Fibroblast of skin of scalp (primary cell): ENCODE data around the gene MED31. TPM values are rescaled to one million over a fixed set of nuclear protein-coding genes. Genes with fewer than 3 reads are reported as not detected.
"Not testable (repeated sequence)": the region's sequence is repeated elsewhere in the genome, so short reads cannot be mapped to it uniquely, and the experiment has no call there.

Experiments
- DNase-seq: peaks from one replicate; pipeline ENCODE4 v3.0.0-alpha.2; 2013
- polyA plus RNA-seq, 2 experiments: library from polyadenylated mRNA; unstranded; fragments of 120-200 nt; gene quantifications; one replicate each; pipeline ENCODE4 v1.2.1, GENCODE V29; 2013; ENCODE audit not compliant: insufficient read length in 2 of 2

Gene MED31
- polyA plus RNA-seq (2013, experiment 1 of 2; ENCODE audit: insufficient read length) = 15.3 TPM
- 14.4 TPM for polyA plus RNA-seq (2013, experiment 2 of 2; ENCODE audit: insufficient read length)

DNA sequence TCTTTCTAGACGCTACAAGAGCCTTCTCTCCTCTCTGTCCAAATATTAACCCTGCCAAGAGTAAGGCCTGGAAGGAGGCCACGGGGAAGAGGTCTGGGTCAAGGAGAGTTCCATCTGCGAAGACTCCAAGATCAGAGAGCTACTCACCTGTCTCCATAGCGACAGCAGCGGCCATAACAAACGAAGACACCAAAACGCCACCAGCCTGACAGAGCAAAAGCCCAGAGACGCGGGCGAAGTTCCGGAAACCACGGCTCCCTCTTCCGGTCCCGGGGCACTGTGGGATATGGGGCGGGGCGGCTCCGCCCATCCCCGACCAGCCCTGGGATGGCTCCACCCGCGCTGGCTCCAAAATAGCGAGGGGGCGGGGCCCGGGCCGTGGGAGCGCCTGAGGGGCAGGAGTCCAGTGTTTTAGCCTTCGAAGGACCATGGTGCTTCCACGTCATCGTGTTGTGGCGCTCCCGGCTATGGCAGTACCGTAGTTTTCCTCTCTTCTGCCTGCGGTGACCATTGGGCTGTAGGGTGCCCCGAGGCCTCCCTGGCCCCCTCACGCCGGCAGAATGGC is at the start of gene MED31, which contains the start of gene C17orf100:
MED31 (minus strand) TSS at position 252 of the 565 bp plus-strand sequence; CDS start at position 175, 77 bp downstream.
C17orf100 (plus strand) TSS at position 409 of the 565 bp plus-strand sequence; CDS start at position 561, 152 bp downstream.
- DNase-seq = peak; percentile 93

- DNase-seq = no peak
These were observed 49.5 kb upstream of the MED31 start for GRCh38 chr17:6700948-6701307.

DNA sequence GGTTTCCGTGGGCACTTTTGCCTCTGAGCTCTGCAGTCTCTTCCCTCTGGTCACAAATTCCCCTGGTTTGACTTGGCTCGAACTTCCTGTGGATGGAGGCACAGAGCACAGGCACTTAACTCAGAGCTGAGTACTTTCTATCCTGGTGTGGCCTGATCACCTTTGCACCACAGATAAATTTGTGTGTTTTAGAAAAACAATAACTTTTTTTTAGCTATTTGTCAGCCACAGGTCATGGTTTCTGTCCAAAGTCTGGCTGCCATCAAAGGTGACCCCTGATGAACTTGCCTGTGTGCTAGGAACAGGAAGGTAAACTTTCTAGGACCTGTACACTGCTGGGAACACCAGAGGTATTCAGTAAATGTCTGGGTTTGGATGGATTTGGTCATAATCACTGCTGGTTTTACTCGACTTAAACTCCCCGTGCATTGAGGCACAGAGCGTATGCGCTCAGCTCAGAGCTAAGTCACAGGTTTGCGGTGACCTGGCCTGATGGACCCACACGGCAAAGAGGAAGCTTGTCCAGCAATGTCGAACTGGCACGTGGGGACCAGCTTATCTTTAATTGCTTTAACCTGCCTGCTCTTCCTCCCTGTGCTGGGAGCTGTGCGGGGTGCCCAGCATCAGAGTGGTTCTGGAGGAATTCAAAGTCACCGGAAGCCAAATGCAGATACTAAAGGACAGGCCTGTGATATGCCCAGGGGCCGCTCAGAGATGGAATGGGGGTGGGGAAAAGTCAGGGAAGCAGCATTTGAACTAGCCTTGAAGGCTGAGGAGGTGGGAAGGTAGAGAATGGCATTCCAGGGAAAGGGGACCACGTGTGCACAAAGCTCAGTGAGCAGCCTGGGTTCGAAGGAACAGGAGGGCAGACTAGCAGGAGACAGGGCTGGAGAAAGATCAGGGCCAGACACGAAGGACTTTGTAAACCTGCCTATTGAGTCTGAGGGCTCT is 48.9 kb upstream of the MED31 start:
- no peak for DNase-seq

GRCh38 chr17:6698004-6698403 is 46.6 kb upstream of the MED31 start:
- no peak for DNase-seq

DNA sequence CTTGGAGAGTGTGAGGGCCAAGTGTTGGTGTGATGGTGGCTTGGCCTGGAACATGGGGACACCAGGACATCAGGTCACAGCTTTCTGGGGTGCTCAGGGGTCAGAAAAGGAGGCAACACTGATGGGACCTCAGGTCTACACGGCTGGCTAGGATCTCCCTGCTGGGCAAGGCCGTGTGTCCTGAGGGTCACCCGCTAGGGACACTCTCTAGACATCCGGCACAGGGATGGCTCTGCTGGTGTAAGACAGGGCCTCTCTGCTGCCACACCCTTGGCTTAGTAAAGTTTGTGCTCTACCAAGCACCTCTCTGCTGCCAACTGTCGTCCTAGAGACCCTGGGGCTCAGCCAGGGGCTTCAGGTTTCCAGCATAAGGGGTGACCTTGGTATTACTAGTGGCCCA is 45.5 kb upstream of the MED31 start:
- no peak for DNase-seq

GRCh38 chr17:6695565-6695964 is 44.2 kb upstream of the MED31 start:
- DNase-seq = no peak

- no peak for DNase-seq
These were observed 43.6 kb upstream of the MED31 start for GRCh38 chr17:6695051-6695450.

GRCh38 chr17:6691958-6692357 is 40.6 kb upstream of the MED31 start:
- DNase-seq = not testable (repeated sequence)

DNA sequence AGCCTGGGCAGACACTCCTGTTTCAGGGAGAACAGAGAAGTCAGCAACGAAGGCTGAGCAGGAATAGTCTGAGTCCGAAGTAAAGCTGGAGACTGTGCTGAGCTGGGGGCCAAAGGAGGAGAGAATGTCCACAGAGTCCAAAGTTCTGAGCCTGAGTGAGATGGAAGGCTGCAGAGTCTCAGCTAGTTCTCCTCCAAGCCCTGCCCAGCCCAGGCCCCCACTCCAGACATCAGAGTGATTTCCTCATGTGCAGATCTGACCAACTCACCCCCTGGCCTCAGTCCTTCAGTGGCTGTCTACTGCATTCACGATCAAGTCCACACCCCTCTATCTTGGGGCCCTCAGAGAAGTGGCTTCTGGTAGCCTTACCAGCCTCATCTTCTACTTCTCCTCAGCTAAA is 40.1 kb upstream of the MED31 start:
- DNase-seq = no peak

DNA sequence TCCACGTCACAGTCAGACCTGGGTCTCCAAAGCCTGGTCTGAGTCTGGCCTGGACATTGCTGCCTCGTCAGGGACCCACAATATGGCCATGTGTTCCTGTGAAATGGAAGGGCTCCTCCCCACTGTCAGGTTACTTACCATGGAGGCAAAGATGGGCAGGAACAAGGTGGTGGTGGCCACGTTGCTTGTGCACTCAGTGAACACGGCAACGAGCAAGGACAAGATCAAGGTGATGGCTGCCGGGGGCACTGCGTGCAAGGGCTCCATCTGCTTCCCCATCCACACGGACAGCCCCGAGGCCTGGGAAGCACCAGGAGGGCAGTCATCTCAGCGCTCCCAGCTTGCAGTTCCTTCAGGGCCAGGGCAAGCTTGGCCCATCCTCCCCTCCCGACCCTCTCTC is 39.2 kb upstream of the MED31 start:
- DNase-seq = no peak

GRCh38 chr17:6688944-6689343 is 37.5 kb upstream of the MED31 start:
- no peak for DNase-seq

DNA sequence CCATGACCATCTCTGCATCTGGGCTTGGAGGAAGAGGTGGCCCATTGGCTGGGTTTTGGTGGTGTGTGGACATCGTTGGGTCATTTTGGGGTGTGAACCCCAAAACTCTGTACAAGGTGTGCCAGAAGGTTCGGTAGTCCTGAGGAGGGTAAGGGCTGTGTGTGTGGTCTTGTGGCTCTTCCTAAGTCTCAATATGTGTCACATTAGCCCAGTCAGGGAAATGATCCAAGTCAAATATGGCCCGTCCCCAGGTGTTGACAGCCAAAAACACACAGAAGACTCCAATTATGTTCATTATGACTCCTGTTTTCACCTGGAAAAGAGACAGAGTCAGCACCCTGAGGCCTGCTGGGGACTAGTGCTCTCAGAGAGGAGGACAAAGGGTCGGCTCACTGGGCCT is 34.6 kb upstream of the MED31 start:
- no peak for DNase-seq

DNA sequence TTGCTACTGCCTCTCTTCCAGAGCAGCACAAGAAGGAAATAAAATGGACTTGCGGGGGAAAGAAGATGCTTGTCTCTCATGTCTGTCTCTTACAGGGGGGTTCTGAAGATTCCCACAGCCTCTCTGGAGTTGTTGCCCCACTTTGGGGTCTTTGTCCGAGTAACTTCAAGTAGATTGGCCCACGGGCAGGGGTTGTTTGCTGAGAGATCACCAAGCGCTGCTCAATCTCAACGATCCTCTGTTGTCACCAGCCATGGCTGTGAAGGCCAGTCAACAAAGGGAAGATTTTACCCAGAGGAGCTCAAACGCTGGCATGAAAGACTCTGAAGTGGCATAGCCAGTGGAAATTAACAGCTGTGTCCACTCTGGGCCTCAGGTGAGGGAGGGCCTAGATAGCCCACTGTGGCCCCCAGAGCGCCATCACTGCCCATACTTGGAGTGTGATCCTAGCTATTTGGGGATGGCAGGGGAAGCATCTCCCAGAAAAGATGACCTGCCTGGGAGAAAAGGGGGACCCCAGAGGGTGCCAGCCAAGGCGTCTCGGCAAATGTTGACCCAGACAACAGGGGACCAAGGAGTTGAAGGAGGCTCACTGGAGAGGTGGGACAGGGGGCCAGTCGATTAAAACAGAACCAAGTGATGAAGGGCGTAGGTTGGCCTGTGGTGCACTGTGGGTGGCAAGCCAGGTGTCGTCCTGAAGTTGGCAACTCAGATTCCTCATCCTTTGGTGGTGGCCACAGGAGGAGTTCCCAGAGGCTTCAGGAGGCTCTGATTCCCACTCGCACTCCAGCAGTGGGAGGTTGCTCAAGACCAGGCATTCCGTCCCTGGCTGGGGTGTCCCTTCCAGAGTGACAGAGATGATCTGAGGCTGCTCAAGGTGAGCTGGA is 33.7 kb upstream of the MED31 start:
- no peak for DNase-seq

- no peak for DNase-seq
These were observed 33.0 kb upstream of the MED31 start for GRCh38 chr17:6684460-6684783.

DNA sequence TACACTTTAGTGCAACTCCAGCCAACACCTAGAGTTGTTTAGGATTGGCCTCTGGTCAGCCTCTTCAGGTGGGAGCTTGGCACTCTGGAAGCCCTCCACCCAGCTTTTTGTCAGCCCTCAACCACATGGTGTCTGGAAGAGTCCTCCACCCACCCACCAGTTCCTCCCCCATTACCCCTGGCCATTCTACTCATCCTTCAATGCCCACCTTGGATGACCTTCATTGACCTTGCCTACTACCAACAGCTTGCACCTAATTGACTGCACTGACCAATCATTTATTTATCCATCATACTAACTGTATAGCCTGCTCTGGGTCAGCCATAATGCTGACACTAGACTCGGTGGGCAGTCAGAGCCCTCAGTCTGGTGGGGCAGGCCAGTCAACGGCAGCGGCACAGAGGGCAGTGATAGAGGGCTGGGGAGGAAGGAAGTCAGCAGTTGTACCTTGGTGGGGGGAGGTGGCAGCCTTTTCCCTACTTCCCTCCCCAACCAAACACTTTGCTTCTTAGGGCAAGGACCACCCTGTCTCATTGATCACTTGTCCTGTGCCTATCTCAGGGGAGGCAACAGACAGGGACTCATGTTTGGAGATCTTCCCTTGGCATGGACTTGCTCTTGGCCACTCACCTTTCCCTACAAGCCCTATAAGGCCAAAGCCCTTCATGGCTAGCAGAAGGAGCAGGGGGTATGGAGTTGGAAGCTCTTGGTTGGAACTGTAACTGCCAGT is 32.5 kb upstream of the MED31 start:
- no peak for DNase-seq

- no peak for DNase-seq
These were observed 31.8 kb upstream of the MED31 start for GRCh38 chr17:6683081-6683684.

- DNase-seq = no peak
These were observed 30.9 kb upstream of the MED31 start for GRCh38 chr17:6682339-6682738.

- DNase-seq = no peak
These were observed 30.3 kb upstream of the MED31 start for GRCh38 chr17:6681671-6682070.

DNA sequence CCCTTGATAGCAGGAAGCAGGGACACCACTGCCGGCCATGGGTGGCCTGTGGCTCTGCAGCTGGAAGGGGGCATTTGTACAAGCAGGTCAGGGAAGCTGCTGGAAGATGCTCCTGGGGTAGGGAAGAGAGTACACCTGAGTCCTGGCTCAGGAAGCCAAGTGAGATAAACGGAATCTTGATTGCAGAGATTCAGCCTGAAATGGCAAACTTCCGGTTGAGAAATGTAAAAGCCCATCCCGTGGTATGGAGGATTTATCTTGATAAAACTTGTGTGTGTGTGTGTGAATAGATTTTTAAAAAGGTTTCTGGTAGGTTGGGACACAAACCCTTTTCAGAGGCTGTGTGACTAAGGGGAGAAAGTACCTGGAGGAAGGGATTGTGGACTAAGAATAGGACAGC is 29.8 kb upstream of the MED31 start:
- DNase-seq = no peak

DNA sequence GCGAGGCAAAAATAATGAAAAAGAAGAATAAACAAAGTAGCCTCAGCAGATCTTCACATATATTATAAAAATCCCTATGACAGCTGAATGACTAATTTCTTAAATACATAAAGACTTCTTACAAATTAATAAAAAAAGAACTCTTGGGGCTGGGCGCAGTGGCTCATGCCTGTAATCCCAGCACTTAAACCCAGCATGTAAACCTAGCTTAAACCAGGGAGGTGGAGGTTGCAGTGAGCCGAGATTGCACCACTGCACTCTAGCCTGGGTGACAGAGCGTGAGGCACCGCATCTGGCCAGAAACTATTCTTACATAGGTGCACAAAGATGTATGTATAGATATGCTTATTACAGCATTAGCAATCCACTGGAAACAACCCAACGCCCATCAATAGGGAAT is 27.8 kb upstream of the MED31 start:
- no peak for DNase-seq

DNA sequence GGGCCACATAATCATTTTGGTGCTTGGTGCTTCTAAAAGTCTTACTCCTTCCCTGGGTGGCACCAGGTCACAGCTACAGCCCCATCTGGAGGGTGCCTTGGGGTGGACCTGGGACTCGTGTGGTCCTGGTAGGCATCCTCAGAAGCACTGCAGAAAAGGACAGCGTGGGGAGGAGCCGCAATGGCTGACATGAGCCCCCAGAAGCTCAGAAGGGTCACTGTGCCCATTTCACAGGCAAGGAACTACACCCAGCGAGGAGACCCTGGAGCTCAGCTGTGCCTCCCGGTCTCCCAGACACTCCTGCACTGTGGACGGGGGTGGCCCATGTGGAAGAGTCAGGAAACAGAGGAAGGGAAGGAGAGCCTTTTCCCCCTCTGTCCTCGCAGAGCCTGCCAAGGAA is 26.5 kb upstream of the MED31 start:
- DNase-seq = no peak
